ENCODE measurements around the gene SYT17. TPM values are rescaled to one million over a fixed set of nuclear protein-coding genes. Genes with fewer than 3 reads are reported as not detected.

The SYT17 gene
- total and polyA plus RNA-seq, 3 donors from 2014 or later = 0.75 to 3.7 (median 3.1) TPM

DNA sequence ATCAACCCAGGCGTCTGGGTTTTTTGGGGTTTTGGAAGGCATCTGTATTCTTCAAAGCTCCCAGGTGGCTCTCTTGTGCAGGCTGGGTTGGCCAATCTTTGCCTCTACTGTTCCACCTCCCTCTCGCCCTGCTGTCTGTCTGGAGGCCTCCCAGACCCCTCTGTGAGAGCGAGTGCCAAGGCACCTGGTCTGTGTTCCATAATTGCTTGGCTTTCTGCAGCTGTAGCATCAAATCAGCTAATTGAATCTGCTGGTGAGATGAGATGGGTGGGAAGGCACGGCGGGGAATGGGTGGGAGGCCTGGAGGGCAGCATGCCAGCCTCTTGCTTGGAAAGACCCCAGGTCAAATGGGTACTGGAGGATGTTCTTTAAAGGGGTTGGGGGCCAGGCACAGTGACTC, 64.9 kb downstream of the SYT17 start:
- intact Hi-C loops (cut with DNase I; ENCODE audit: low total_unique reads) = no loop called here
- no peak overlapping the region for H3K4me3 ChIP-seq
- 73 to 74% methylated on average over 5 of the region's 5 CpGs for WGBS, 2 donors
- no peaks in the 10 kb centered on the region for H3K9me3 ChIP-seq
- no peak overlapping the region for H3K27ac ChIP-seq
- H3K4me1 ChIP-seq = no peaks in the 10 kb centered on the region
- no peaks in the 10 kb centered on the region for H3K27me3 ChIP-seq
- DNase-seq = no peak
- TF ChIP-seq CTCF (IDR thresholded peaks at IDR 0.05) (no peak), POLR2A (IDR thresholded peaks at IDR 0.05) (no peak)
- H3K36me3 ChIP-seq (ENCODE audit: low read depth, missing control alignments) = no peaks in the 10 kb centered on the region

GRCh38 chr16:19235478-19235877, 67.4 kb downstream of the SYT17 start:
- DNase-seq = no peak
- TF ChIP-seq POLR2A (IDR thresholded peaks at IDR 0.05) = no peak
- TF ChIP-seq CTCF (IDR thresholded peaks at IDR 0.05) = no peak
- Histone ChIP-seq H3K9me3 (no peaks in the 10 kb centered on the region), H3K4me3 (no peak overlapping the region), H3K27ac (no peak overlapping the region), H3K4me1 (no peaks in the 10 kb centered on the region), H3K27me3 (no peaks in the 10 kb centered on the region), H3K36me3 (ENCODE audit: low read depth, missing control alignments) (no peaks in the 10 kb centered on the region)
- WGBS, 2 donors = 85 to 87% methylated on average over 4 of the region's 4 CpGs
- intact Hi-C loops (cut with DNase I; ENCODE audit: low total_unique reads) = no loop called here

DNA sequence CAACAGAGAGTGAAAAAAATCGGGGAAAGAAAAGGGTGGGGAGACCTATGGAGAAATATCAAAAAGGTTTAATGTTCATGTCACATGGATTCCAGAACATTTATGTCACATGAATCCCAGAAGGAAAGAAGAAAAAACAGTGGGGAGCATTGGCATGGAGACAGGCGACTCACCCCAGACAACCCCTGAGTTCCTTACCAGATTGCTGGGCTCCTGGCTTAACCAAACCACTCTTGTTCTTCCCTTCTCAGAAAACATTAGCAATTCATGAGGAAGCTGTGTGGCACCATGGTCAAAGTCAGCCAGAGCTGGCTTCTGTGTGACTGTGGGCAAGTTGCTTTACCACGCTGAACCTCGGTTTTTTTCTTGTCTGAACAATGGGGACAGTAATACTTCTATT, 67.8 kb downstream of the SYT17 start:
- TF ChIP-seq POLR2A (IDR thresholded peaks at IDR 0.05) (no peak), CTCF (IDR thresholded peaks at IDR 0.05) (no peak)
- H3K4me3 ChIP-seq = no peak overlapping the region
- DNase-seq = no peak
- no peak overlapping the region for H3K27ac ChIP-seq
- intact Hi-C loops (cut with DNase I; ENCODE audit: low total_unique reads) = no loop called here
- 92 to 96% methylated on average over 4 of the region's 4 CpGs for WGBS, 2 donors
- H3K4me1 ChIP-seq = no peaks in the 10 kb centered on the region
- no peaks in the 10 kb centered on the region for H3K36me3 ChIP-seq (ENCODE audit: low read depth, missing control alignments)
- no peaks in the 10 kb centered on the region for H3K9me3 ChIP-seq
- H3K27me3 ChIP-seq = no peaks in the 10 kb centered on the region

GRCh38 chr16:19236561-19237209, 68.6 kb downstream of the SYT17 start:
- no peaks in the 10 kb centered on the region for H3K36me3 ChIP-seq (ENCODE audit: low read depth, missing control alignments)
- intact Hi-C loops (cut with DNase I; ENCODE audit: low total_unique reads) = no loop called here
- no peak for DNase-seq
- H3K4me1 ChIP-seq = no peaks in the 10 kb centered on the region
- H3K27ac ChIP-seq = no peak overlapping the region
- no peak for TF ChIP-seq POLR2A (IDR thresholded peaks at IDR 0.05)
- no peak for TF ChIP-seq CTCF (IDR thresholded peaks at IDR 0.05)
- 83 to 90% methylated on average over 4 of the region's 4 CpGs for WGBS, 2 donors
- no peak overlapping the region for H3K4me3 ChIP-seq
- H3K27me3 ChIP-seq = no peaks in the 10 kb centered on the region
- no peaks in the 10 kb centered on the region for H3K9me3 ChIP-seq

- TF ChIP-seq POLR2A (IDR thresholded peaks at IDR 0.05) (no peak), CTCF (IDR thresholded peaks at IDR 0.05) (no peak)
- Histone ChIP-seq H3K36me3 (ENCODE audit: low read depth, missing control alignments) (no peaks in the 10 kb centered on the region), H3K4me1 (no peaks in the 10 kb centered on the region), H3K27me3 (no peaks in the 10 kb centered on the region), H3K4me3 (no peak overlapping the region), H3K27ac (no peak overlapping the region), H3K9me3 (no peaks in the 10 kb centered on the region)
- 83 to 87% methylated on average over 3 to 4 of the region's 4 CpGs for WGBS, 2 donors
- no peak for DNase-seq
- intact Hi-C loops (cut with DNase I; ENCODE audit: low total_unique reads) = no loop called here
Observed at GRCh38 chr16:19238406-19238805, 70.4 kb downstream of the SYT17 start.

All from testis (tissue), 3 donors.